Ishikawa (cell line): ENCODE measurements around the gene FYTTD1.

Experiments used
- CEBPB ChIP-seq: IDR thresholded peaks from 2 replicates; pipeline ENCODE4 v1.6.1; 2012
- CREB1 ChIP-seq: IDR thresholded peaks from 2 replicates; pipeline ENCODE4 v1.6.1; 2012; ENCODE audit warnings: low read depth
- EGR1 ChIP-seq: IDR thresholded peaks from 2 replicates; pipeline ENCODE4 v1.6.1; 2012
- EP300 ChIP-seq: IDR thresholded peaks from 2 replicates; pipeline ENCODE4 v1.6.1; 2012; ENCODE audit warnings: borderline replicate concordance
- FOXM1 ChIP-seq: IDR thresholded peaks from 2 replicates; pipeline ENCODE4 v1.6.1; 2012; ENCODE audit warnings: low read depth, borderline replicate concordance
- MAX ChIP-seq: IDR thresholded peaks from 2 replicates; pipeline ENCODE4 v1.6.1; 2012
- NFIC ChIP-seq: IDR thresholded peaks from 2 replicates; pipeline ENCODE4 v1.6.1; 2012
- RAD21 ChIP-seq: IDR thresholded peaks from 2 replicates; pipeline ENCODE4 v1.6.1; 2012; ENCODE audit warnings: low read depth
- REST ChIP-seq: IDR thresholded peaks from 2 replicates; pipeline ENCODE4 v1.6.1; 2012; ENCODE audit warnings: low read depth, mild to moderate bottlenecking
- TAF1 ChIP-seq: IDR thresholded peaks from 2 replicates; pipeline ENCODE4 v1.6.1; 2012; ENCODE audit warnings: low read depth, mild to moderate bottlenecking
- TCF12 ChIP-seq: IDR thresholded peaks from 2 replicates; pipeline ENCODE4 v1.6.1; 2012; ENCODE audit warnings: low read depth
- TEAD4 ChIP-seq: IDR thresholded peaks from 2 replicates; pipeline ENCODE4 v1.6.1; 2012
- USF1 ChIP-seq: IDR thresholded peaks from 2 replicates; pipeline ENCODE4 v1.6.1; 2012
- YY1 ChIP-seq: IDR thresholded peaks from 2 replicates; pipeline ENCODE4 v1.6.1; 2012; ENCODE audit warnings: low read depth
- ZBTB7A ChIP-seq: IDR thresholded peaks from 2 replicates; pipeline ENCODE4 v1.6.1; 2012; ENCODE audit warnings: low read depth

Gene FYTTD1

GRCh38 chr3:197796087-197796486 lies 46.4 kb downstream of the FYTTD1 start:
- TF ChIP-seq USF1 = no peak
- 0 out of 2 replicates have a peak, but pooled peaks have one; percentile 33 for TF ChIP-seq CEBPB

- TF ChIP-seq EP300 (no peak), EGR1 (no peak), REST (no peak), MAX (no peak), CEBPB (no peak), YY1 (no peak), TCF12 (no peak), RAD21 (no peak), TAF1 (no peak), TEAD4 (no peak)
Measured at GRCh38 chr3:197798863-197799262, 49.2 kb downstream of the FYTTD1 start.

- TF ChIP-seq EP300 = no peak
- TF ChIP-seq CREB1 = no peak
- no peak for TF ChIP-seq YY1
- no peak for TF ChIP-seq EGR1
- TF ChIP-seq NFIC = no peak
- TF ChIP-seq TAF1 = no peak
Measured at GRCh38 chr3:197800379-197800778, 50.7 kb downstream of the FYTTD1 start.

- TF ChIP-seq RAD21 (peak; percentile 19; the same call in 1 of the 2 replicates), NFIC (no peak)
Measured at GRCh38 chr3:197801891-197802778, 52.5 kb downstream of the FYTTD1 start.

- TF ChIP-seq TAF1 (no peak), RAD21 (peak; percentile 21; the same call in 1 of the 2 replicates)
Measured at GRCh38 chr3:197802779-197803459, 53.2 kb downstream of the FYTTD1 start.

GRCh38 chr3:197804511-197804910 lies 54.8 kb downstream of the FYTTD1 start:
- no peak for TF ChIP-seq TCF12
- TF ChIP-seq ZBTB7A = no peak
- TF ChIP-seq RAD21 = no peak
- no peak for TF ChIP-seq REST
- TF ChIP-seq TEAD4 = no peak
- TF ChIP-seq USF1 = no peak
- no peak for TF ChIP-seq EGR1
- no peak for TF ChIP-seq NFIC
- no peak for TF ChIP-seq EP300
- TF ChIP-seq MAX = no peak
- no peak for TF ChIP-seq FOXM1
- TF ChIP-seq CEBPB = no peak
- TF ChIP-seq TAF1 = no peak
- no peak for TF ChIP-seq CREB1
- TF ChIP-seq YY1 = no peak
